ACC112 (cell line): Measurements from ENCODE around the gene PARD3B.

Experiments used
- H2AFZ ChIP-seq: fragments of 200-600 bp; sonication (generic); one replicate; pipeline ENCODE4 v1.6.0; 2017; ENCODE audit warnings: antibody characterized with exemption, low read length; ENCODE audit not compliant: unreplicated experiment
- H3K27ac ChIP-seq: fragments of 200-600 bp; sonication (generic); 2 replicates; pipeline ENCODE4 v1.5.1; 2014; ENCODE audit warnings: low read depth, mild to moderate bottlenecking, antibody characterized with exemption, low read length, moderate library complexity
- H3K27me3 ChIP-seq: fragments of 200-600 bp; sonication (generic); 2 replicates; pipeline ENCODE4 v1.6.1; 2014; ENCODE audit warnings: mild to moderate bottlenecking, antibody characterized with exemption, low read length, moderate library complexity, mixed read lengths; ENCODE audit not compliant: insufficient read depth
- H3K36me3 ChIP-seq: fragments of 200-600 bp; sonication (generic); 2 replicates; pipeline ENCODE4 v1.6.1; 2016; ENCODE audit warnings: mild to moderate bottlenecking, antibody characterized with exemption, low read length, moderate library complexity, mixed read lengths; ENCODE audit not compliant: insufficient read depth
- H3K4me1 ChIP-seq: fragments of 200-600 bp; sonication (generic); one replicate; pipeline ENCODE4 v1.6.1; 2016; ENCODE audit warnings: low read length, mixed read lengths; ENCODE audit not compliant: insufficient read depth, unreplicated experiment, control insufficient read depth
- H3K4me3 ChIP-seq: fragments of 200-600 bp; sonication (generic); 2 replicates; pipeline ENCODE4 v1.5.1; 2014; ENCODE audit warnings: mild to moderate bottlenecking, low read depth, low read length
- H3K79me2 ChIP-seq: fragments of 200-600 bp; sonication (generic); one replicate; pipeline ENCODE4 v1.6.0; 2016; ENCODE audit warnings: low read length; ENCODE audit not compliant: control insufficient read depth, unreplicated experiment, insufficient read depth

The PARD3B gene

GRCh38 chr2:205435970-205436369 is 890.7 kb downstream of the PARD3B start:
- no peaks in the 10 kb centered on the region for H3K79me2 ChIP-seq
- H2AFZ ChIP-seq = no peak overlapping the region
- no peaks in the 10 kb centered on the region for H3K27me3 ChIP-seq
- no peaks in the 10 kb centered on the region for H3K4me1 ChIP-seq
- H3K4me3 ChIP-seq = no peak overlapping the region
- no peak overlapping the region for H3K27ac ChIP-seq
- no peaks in the 10 kb centered on the region for H3K36me3 ChIP-seq

GRCh38 chr2:205438241-205438640 is 893.0 kb downstream of the PARD3B start:
- no peak overlapping the region for H3K4me3 ChIP-seq
- no peaks in the 10 kb centered on the region for H3K27me3 ChIP-seq

GRCh38 chr2:205439621-205440020 is 894.3 kb downstream of the PARD3B start:
- no peak overlapping the region for H2AFZ ChIP-seq
- H3K4me1 ChIP-seq = no peaks in the 10 kb centered on the region
- no peak overlapping the region for H3K4me3 ChIP-seq
- no peaks in the 10 kb centered on the region for H3K79me2 ChIP-seq
- no peaks in the 10 kb centered on the region for H3K36me3 ChIP-seq
- no peak overlapping the region for H3K27ac ChIP-seq
- no peaks in the 10 kb centered on the region for H3K27me3 ChIP-seq

More at GRCh38 chr2:205438241-205438640, 893.0 kb downstream of the PARD3B start:
- H3K27ac ChIP-seq = no peak overlapping the region
- H3K4me1 ChIP-seq = no peaks in the 10 kb centered on the region
- no peaks in the 10 kb centered on the region for H3K36me3 ChIP-seq
- no peak overlapping the region for H2AFZ ChIP-seq
- no peaks in the 10 kb centered on the region for H3K79me2 ChIP-seq

GRCh38 chr2:205441524-205441923 is 896.2 kb downstream of the PARD3B start:
- H3K4me1 ChIP-seq = no peaks in the 10 kb centered on the region
- H3K27me3 ChIP-seq = no peaks in the 10 kb centered on the region
- no peak overlapping the region for H3K27ac ChIP-seq
- H2AFZ ChIP-seq = no peak overlapping the region
- no peaks in the 10 kb centered on the region for H3K36me3 ChIP-seq
- no peaks in the 10 kb centered on the region for H3K79me2 ChIP-seq
- H3K4me3 ChIP-seq = no peak overlapping the region

- no peaks in the 10 kb centered on the region for H3K79me2 ChIP-seq
- no peaks in the 10 kb centered on the region for H3K4me1 ChIP-seq
These were observed 902.9 kb downstream of the PARD3B start for GRCh38 chr2:205448189-205448588.

GRCh38 chr2:205451901-205452512 is 906.7 kb downstream of the PARD3B start:
- H3K79me2 ChIP-seq = no peaks in the 10 kb centered on the region
- H3K4me3 ChIP-seq = no peak overlapping the region
- H3K27ac ChIP-seq = no peak overlapping the region
- H3K4me1 ChIP-seq = no peaks in the 10 kb centered on the region
- H3K27me3 ChIP-seq = no peaks in the 10 kb centered on the region
- H3K36me3 ChIP-seq = no peaks in the 10 kb centered on the region
- H2AFZ ChIP-seq = no peak overlapping the region

More at GRCh38 chr2:205448189-205448588, 902.9 kb downstream of the PARD3B start:
- H3K36me3 ChIP-seq = no peaks in the 10 kb centered on the region
- H3K4me3 ChIP-seq = no peak overlapping the region
- H3K27ac ChIP-seq = no peak overlapping the region
- H2AFZ ChIP-seq = no peak overlapping the region
- no peaks in the 10 kb centered on the region for H3K27me3 ChIP-seq

- H3K4me3 ChIP-seq = no peak overlapping the region
- no peaks in the 10 kb centered on the region for H3K36me3 ChIP-seq
- no peaks in the 10 kb centered on the region for H3K27me3 ChIP-seq
- H3K79me2 ChIP-seq = no peaks in the 10 kb centered on the region
- no peaks in the 10 kb centered on the region for H3K4me1 ChIP-seq
- no peak overlapping the region for H2AFZ ChIP-seq
- H3K27ac ChIP-seq = no peak overlapping the region
These were observed 907.9 kb downstream of the PARD3B start for GRCh38 chr2:205453202-205453601.

GRCh38 chr2:205456682-205457081 is 911.4 kb downstream of the PARD3B start:
- Histone ChIP-seq H3K36me3 (no peaks in the 10 kb centered on the region), H3K79me2 (no peaks in the 10 kb centered on the region), H3K4me1 (no peaks in the 10 kb centered on the region), H2AFZ (no peak overlapping the region), H3K27me3 (no peaks in the 10 kb centered on the region), H3K4me3 (no peak overlapping the region), H3K27ac (no peak overlapping the region)

- Histone ChIP-seq H3K27me3 (no peaks in the 10 kb centered on the region), H3K4me1 (no peaks in the 10 kb centered on the region), H2AFZ (no peak overlapping the region), H3K79me2 (no peaks in the 10 kb centered on the region), H3K27ac (no peak overlapping the region), H3K36me3 (no peaks in the 10 kb centered on the region), H3K4me3 (no peak overlapping the region)
These were observed 914.9 kb downstream of the PARD3B start for GRCh38 chr2:205460217-205460616.

- Histone ChIP-seq H3K36me3 (no peaks in the 10 kb centered on the region), H2AFZ (no peak overlapping the region), H3K27me3 (no peaks in the 10 kb centered on the region)
These were observed 915.9 kb downstream of the PARD3B start for GRCh38 chr2:205461169-205461568.

More at GRCh38 chr2:205461169-205461568, 915.9 kb downstream of the PARD3B start:
- no peak overlapping the region for H3K27ac ChIP-seq
- no peaks in the 10 kb centered on the region for H3K79me2 ChIP-seq
- no peaks in the 10 kb centered on the region for H3K4me1 ChIP-seq
- no peak overlapping the region for H3K4me3 ChIP-seq
